GDM1 (cell line): ENCODE data around the gene NOTUM.

Experiments
- DNase-seq: peaks from one replicate; lab custom pipeline; 2025; lab: John Stamatoyannopoulos, UW

Gene NOTUM

DNA sequence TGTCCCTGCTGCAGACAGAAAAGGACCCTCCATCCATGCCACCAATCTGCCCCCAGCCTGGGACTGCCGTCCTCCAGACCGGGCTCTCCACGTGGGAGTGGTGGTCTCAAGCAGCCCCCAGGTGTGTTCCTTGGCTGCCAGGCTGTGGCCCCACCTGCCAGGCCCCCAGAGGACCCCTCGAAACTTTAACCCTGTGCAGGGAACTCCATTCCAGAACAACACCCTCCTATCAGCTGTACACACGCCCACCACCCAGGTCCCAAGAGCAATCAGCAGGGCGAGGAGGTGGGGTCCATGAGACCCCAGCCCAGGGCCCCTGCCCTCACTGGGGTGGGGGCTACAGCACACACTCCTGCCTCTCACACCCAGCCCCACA lies 25.3 kb downstream of the NOTUM start:
- DNase-seq: no peak

DNA sequence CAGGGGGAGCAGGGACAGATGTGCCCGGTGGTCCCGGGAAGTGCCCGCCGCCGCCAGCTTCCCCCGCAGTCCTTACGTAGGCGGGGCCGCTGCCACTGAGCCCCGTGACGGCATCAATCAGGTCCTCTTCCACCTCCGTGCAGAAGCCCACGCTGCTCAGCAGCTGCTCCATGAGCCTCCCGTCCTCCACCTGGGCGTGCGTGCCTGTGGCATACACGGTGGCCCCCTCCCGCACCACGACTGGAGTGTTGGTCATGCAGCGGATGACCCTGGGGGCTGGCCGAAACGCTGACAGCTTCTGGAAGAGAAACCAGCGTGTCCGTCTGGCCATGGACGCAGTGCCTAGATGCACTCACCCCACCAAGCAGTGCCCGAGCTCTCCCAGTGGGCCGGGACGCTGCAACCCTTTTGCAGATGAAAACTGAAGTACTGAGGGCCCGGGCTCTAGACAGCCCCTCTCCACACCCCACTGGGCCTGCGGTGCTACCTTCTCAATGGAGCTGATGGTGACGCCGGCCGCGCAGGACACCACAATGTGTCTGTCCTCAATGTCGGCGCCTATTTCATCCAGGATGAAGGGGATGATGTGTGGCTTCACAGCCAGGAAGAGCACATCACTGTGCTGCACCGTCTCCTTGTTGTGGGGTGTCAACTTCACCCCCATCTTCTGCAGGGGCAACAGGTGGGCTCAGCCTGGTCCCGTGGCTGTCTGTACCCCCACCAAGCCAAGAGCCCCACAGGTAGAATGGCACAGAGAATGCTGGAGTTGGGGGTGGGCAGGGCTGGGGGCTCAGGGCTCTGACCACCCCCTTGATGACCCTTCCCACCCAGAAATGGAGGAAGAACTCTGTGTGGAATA lies 25.9 kb downstream of the NOTUM start:
- no peak for DNase-seq

DNA sequence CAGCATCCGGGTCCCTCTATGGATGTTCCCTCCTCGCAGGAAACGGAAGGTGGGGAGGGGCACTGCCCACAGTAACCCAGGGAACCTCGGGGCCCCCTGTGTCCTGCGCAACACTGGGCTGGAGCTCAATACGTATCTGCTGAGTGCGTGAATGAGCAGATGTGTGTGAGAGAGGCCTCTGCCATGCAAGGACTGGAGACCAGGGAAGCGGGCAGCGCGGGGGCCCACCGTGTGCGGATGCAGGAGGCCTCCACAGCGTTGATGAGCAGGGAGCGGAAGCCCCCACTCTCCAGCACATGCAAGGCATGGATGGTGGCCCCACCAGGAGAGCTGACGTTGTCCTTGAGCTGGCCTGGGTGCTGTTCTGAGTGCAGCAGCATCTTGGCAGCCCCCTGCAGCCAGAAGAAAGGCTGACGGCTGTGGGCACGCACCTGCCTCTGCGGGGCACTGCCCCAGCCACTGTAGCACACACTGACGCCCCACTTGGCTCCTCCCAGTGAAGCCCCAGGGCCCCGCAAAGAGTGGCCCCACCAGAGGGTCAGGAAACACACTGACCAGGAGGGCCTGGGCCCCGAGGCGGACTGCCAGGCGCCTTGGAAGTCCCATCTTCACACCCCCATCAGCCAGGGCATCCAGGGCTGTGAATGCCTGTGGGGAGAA lies 26.8 kb downstream of the NOTUM start:
- no peak for DNase-seq

DNA sequence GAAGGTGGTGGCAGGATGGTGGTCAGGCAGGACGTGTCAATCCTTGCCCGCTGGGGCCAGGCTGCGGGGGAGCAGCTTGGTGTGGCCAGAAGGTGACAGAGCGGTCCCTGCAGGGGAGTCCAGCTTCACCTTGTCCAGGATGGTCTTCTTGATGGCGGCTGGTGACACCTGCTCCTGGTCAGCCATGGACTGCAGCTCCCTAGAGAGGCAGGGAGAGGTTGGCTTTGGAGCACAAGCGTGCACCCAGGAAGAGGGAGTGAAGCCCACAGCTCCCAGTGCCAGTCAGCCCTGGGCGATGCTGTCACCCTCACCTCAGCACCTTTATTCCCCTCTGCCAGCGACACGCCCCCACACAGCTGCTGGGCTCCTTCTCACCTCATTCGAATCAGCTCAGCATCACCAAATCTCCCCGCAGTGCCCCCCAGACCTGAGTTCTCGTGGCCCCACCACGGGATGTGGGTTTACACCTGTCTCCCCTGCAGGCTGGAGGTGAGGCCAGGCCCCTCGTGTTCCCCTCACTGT lies 27.7 kb downstream of the NOTUM start:
- no peak for DNase-seq

GRCh38 chr17:81932333-81932983 lies 28.5 kb downstream of the NOTUM start:
- DNase-seq: no peak

- no peak for DNase-seq
Observed at GRCh38 chr17:81931557-81932332, 29.2 kb downstream of the NOTUM start.

- DNase-seq: no peak
Observed at GRCh38 chr17:81931189-81931556, 29.8 kb downstream of the NOTUM start.

DNA sequence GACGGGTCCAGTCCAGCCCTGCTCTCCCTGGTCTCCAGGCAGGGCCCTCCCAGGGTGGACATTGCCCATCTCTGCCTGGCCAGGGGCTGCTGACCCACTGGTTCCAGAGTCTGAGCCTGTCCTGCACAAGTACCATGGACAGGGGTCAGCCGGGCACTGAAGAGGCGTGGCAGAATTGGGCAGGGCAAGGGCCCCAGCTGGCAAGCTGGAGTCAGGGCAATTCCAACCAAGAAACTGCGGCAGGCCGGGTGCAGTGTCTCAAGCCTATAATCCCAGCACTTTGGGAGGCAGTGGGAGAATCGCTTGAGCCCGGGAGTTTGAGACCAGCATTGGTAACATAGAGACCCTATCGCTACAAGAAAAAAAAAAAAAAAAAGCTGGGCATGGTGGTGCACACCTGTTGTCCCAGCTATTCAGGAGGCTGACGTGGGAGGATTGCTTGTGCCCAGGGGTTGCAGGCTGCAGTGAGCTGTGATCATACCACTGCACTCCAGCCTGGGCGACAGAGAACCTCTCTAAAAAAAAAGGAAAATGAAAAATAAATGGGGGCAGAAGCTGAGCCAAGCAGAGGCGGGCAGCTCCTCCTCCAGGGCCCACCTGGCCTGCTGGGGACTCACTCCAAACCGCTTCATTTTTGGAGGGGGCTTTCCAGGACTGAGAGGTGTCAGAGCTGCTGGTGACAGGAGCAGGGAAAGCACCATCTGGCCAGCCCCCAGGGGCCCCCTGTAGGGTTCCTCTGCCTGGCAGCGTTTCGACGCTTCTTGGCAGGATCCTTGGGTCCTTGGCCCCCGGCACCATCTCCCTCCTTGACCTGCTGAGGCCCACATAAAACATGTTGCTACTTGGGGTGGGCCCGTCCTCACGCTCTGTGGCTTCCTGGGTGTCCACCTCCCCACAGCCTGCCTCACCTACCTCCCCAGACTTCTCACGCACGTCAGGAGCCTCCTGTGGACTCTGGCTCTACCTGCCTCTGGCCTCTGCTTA lies 30.6 kb downstream of the NOTUM start:
- no peak for DNase-seq

GRCh38 chr17:81929253-81930141 lies 31.5 kb downstream of the NOTUM start:
- DNase-seq: no peak

- DNase-seq: no peak
Observed at GRCh38 chr17:81928544-81929252, 32.3 kb downstream of the NOTUM start.

GRCh38 chr17:81927653-81928543 lies 33.1 kb downstream of the NOTUM start, which contains the start of gene MAFG:
Gene MAFG (minus strand): TSS chr17:81927735. CDS start chr17:81923185, 4,550 bp downstream.
- peak; percentile 91 for DNase-seq

DNA sequence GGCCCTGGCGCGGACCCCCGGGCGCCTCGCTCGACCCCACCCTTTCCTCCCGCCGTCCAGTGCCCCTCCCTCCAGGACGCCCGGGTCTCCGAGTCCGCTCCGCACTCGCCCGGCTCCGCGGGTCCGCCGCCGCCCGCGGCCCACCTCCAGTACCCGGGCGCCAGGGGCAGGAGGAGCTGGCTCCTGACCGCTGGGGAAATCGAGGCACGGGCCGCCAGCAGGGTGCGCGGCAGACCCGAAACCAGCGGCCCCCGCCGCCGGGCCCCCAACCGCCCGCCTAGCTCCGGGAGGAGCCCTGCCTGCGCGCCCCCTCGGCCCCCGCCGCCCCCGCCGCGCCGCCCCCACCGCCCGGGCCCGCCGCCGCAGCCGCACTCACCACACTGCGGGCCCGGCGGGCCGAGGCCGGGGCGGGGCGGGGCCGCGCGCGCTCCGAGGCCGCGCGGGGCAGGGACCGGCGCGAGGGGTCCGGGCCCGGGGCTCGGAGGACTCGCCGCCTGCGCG lies 33.8 kb downstream of the NOTUM start:
- no peak for DNase-seq

GRCh38 chr17:81926451-81927151 lies 34.4 kb downstream of the NOTUM start:
- peak; percentile 17 for DNase-seq

DNA sequence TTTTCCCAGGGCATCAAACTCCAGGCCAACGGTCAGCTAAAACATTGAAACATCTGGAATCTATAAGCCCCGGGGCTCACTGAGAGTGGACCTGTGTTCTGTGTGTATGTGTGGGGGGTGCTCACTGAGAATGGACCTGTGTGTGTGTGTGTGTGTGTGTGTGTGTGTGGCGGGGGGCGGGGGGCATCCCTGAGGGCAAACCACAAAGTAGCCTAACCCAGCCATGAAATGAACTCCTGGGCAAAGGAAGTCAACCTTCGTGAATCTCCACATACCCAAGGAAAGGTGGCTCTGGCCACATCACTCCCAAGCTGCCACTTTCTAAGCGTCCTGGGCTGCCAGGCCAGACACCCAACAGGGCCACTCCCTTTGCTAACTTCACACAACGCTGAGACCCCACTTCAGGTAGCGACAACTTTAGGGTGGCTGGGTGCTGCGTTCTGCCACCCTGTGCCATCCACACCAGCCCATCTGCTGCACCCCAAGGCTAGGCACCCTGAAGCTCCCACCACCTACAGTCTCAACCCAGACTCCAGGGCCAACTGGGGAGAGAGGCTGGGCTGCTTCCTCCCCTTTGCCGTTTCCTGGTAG lies 35.0 kb downstream of the NOTUM start:
- DNase-seq: no peak

DNA sequence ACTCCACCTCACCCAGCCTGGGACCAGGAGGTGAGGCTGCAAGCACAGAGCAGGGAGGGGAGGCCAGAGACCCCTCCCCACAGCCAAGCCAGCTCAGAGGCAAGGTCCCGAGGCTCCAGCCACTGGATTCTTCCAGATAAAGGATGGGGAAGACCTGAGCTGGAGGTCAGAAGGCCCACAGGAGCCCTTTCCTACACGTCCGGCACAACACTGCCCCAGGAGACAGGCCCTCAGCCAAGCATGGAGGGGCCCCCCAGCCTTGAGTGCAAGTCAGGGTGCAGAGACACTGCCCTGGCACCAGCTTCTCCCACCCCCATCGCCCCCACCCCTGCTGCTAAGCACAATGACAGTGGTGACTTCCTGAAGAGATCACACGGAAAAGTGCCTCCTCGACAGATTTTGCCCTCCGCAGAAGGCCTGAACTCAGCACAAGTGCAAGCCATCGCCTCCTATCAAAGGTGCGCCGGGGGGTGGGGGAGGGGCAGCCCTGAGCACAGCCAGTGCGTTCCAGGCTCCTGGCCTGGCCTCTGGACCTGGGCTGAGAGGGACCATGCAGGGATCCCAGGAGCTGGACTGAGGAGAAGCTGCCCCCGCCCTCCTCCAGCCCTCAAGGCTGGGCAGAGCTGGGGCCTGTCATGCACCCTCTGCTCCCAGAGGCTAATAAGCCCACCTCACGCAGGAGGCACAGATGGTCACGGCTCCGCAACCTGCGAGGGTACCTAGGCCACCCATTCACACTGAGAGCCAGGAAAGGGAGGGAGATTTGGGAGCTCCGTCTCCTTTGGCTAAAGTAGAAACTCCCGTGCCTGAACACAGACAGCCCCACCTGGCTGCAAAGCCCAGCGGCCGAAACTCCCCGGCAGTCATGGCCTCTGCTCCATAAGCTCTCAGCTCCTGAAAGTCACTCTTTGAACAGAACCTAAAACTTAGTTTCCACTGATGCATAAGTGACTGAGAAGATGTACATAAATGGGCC lies 36.1 kb downstream of the NOTUM start:
- DNase-seq: no peak
